ENCODE results near the gene CPNE1. TPM values are rescaled to one million over a fixed set of nuclear protein-coding genes. Genes with fewer than 3 reads are reported as not detected.

Gene CPNE1
- total RNA-seq, 1 experiment from 2014 or later = 216 TPM

GRCh38 chr20:35641743-35642142, 23.0 kb downstream of the CPNE1 start:
- H3K9me3 ChIP-seq (ENCODE audit: low read length) = no peaks in the 10 kb centered on the region
- no peak overlapping the region for H2AFZ ChIP-seq (ENCODE audit: low read length)
- H4K20me1 ChIP-seq (ENCODE audit: insufficient read depth, low read depth, low read length) = no peaks in the 10 kb centered on the region
- H3K4me2 ChIP-seq (ENCODE audit: low read depth, low read length, poor library complexity, severe bottlenecking) = no peak overlapping the region
- no peaks in the 10 kb centered on the region for H3K36me3 ChIP-seq (ENCODE audit: insufficient read depth, low read length)
- no peak overlapping the region for H3K27ac ChIP-seq (ENCODE audit: low read length)
- DNase-seq = no peak
- H3K9ac ChIP-seq (ENCODE audit: low read length) = no peak overlapping the region
- peaks cover 97% of the 10 kb centered on the region for H3K79me2 ChIP-seq (ENCODE audit: low read length)
- no peak overlapping the region for H3K4me3 ChIP-seq (ENCODE audit: low read length)
- no peaks in the 10 kb centered on the region for H3K27me3 ChIP-seq (ENCODE audit: low read length)
- H3K4me1 ChIP-seq (ENCODE audit: low read length) = no peaks in the 10 kb centered on the region
- H3K9me2 ChIP-seq (replicated peaks; ENCODE audit: insufficient read depth, low read length) = no peaks in the 10 kb centered on the region

DNA sequence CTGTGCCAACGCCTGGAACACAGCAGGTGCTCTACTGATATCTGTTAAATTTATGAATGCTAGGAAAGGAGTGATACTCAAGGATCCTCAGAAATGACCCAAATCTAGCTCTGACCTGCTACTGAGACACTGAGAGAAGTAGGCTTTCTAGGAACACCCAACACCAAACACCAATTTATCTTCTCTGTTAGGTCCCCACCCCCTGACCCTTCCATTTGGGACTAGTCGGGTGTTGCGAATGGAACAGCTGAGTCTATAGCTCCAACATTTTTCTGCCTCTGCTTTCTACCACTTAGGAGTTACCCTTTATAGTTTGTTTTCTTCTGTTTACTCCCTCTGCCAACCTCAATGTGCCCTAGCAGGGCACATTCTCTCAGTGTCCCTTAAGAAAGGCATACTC, 24.0 kb downstream of the CPNE1 start:
- H3K27ac ChIP-seq (ENCODE audit: low read length) = no peak overlapping the region
- H3K9ac ChIP-seq (ENCODE audit: low read length) = no peak overlapping the region

DNA sequence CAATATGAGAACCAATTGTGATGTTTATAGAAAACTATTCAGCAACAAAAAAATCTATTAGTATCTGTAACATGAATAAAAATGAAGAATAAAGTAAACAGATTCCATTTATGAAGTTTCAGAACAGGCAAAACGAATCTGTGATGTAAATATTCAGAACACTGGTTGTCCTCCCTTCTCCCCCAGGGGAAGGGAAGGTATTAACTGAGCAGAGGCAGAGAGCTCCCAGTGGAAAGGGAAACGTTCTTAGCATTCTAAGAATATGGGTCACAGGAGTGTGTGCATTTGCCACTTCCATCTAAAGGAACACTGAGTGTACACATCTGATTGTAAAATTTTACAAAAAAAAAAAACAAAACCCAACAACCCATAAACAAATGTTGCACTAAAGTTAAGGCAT, 25.9 kb downstream of the CPNE1 start:
- DNase-seq = no peak
- Histone ChIP-seq H3K27ac (ENCODE audit: low read length) (no peak overlapping the region), H3K27me3 (ENCODE audit: low read length) (no peaks in the 10 kb centered on the region), H3K4me3 (ENCODE audit: low read length) (no peak overlapping the region), H3K4me1 (ENCODE audit: low read length) (no peaks in the 10 kb centered on the region), H3K79me2 (ENCODE audit: low read length) (peaks cover 89% of the 10 kb centered on the region), H3K9me2 (replicated peaks; ENCODE audit: insufficient read depth, low read length) (no peaks in the 10 kb centered on the region), H2AFZ (ENCODE audit: low read length) (no peak overlapping the region), H4K20me1 (ENCODE audit: insufficient read depth, low read depth, low read length) (0 out of 2 replicates have a peak, but pooled peaks cover 5% of the 10 kb centered on the region), H3K9ac (ENCODE audit: low read length) (no peak overlapping the region), H3K9me3 (ENCODE audit: low read length) (no peaks in the 10 kb centered on the region), H3K36me3 (ENCODE audit: insufficient read depth, low read length) (no peaks in the 10 kb centered on the region), H3K4me2 (ENCODE audit: low read depth, low read length, poor library complexity, severe bottlenecking) (no peak overlapping the region)

More for the DNA sequence above, 24.0 kb downstream of the CPNE1 start:
- Histone ChIP-seq H3K9me2 (replicated peaks; ENCODE audit: insufficient read depth, low read length) (no peaks in the 10 kb centered on the region), H3K36me3 (ENCODE audit: insufficient read depth, low read length) (no peaks in the 10 kb centered on the region), H3K4me3 (ENCODE audit: low read length) (no peak overlapping the region), H3K4me1 (ENCODE audit: low read length) (no peaks in the 10 kb centered on the region), H3K79me2 (ENCODE audit: low read length) (peaks cover 98% of the 10 kb centered on the region), H3K27me3 (ENCODE audit: low read length) (no peaks in the 10 kb centered on the region), H3K4me2 (ENCODE audit: low read depth, low read length, poor library complexity, severe bottlenecking) (no peak overlapping the region), H4K20me1 (ENCODE audit: insufficient read depth, low read depth, low read length) (no peaks in the 10 kb centered on the region), H2AFZ (ENCODE audit: low read length) (no peak overlapping the region), H3K9me3 (ENCODE audit: low read length) (no peaks in the 10 kb centered on the region)
- no peak for DNase-seq

- Histone ChIP-seq H3K4me2 (ENCODE audit: low read depth, low read length, poor library complexity, severe bottlenecking) (no peak overlapping the region), H3K27me3 (ENCODE audit: low read length) (no peaks in the 10 kb centered on the region), H3K4me3 (ENCODE audit: low read length) (no peak overlapping the region), H3K9me3 (ENCODE audit: low read length) (no peaks in the 10 kb centered on the region), H3K4me1 (ENCODE audit: low read length) (no peaks in the 10 kb centered on the region), H4K20me1 (ENCODE audit: insufficient read depth, low read depth, low read length) (0 out of 2 replicates have a peak, but pooled peaks cover 5% of the 10 kb centered on the region), H3K36me3 (ENCODE audit: insufficient read depth, low read length) (no peaks in the 10 kb centered on the region), H3K9ac (ENCODE audit: low read length) (no peak overlapping the region), H3K27ac (ENCODE audit: low read length) (no peak overlapping the region), H2AFZ (ENCODE audit: low read length) (no peak overlapping the region), H3K9me2 (replicated peaks; ENCODE audit: insufficient read depth, low read length) (no peaks in the 10 kb centered on the region), H3K79me2 (ENCODE audit: low read length) (peaks cover 76% of the 10 kb centered on the region)
- DNase-seq = no peak
Observed at GRCh38 chr20:35637276-35637675, 27.4 kb downstream of the CPNE1 start.

DNA sequence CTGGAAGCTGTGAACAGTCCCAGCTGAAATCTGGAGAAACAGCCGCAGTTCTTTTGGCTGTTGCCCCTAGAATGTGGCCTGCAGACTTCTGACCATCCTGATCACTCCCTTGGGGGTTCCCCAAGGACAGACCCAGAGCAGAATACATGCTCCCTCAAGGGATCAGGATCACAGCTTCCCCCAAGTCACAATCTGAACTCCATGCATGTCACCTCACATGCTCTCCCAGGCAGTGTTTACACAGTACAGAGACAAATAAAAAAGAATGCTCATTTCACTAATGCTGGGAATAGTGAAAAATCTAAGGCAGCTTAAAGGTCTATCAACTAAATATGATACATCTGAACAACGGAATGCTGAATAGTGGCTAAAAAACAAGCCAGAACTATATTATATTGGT, 28.6 kb downstream of the CPNE1 start:
- Histone ChIP-seq H3K4me3 (ENCODE audit: low read length) (no peak overlapping the region), H3K9ac (ENCODE audit: low read length) (no peak overlapping the region), H3K9me3 (ENCODE audit: low read length) (no peaks in the 10 kb centered on the region), H3K4me2 (ENCODE audit: low read depth, low read length, poor library complexity, severe bottlenecking) (no peak overlapping the region), H3K36me3 (ENCODE audit: insufficient read depth, low read length) (no peaks in the 10 kb centered on the region), H3K27ac (ENCODE audit: low read length) (no peak overlapping the region), H3K9me2 (replicated peaks; ENCODE audit: insufficient read depth, low read length) (no peaks in the 10 kb centered on the region), H2AFZ (ENCODE audit: low read length) (no peak overlapping the region), H3K4me1 (ENCODE audit: low read length) (no peaks in the 10 kb centered on the region), H4K20me1 (ENCODE audit: insufficient read depth, low read depth, low read length) (0 out of 2 replicates have a peak, but pooled peaks cover 5% of the 10 kb centered on the region), H3K79me2 (ENCODE audit: low read length) (peaks cover 65% of the 10 kb centered on the region), H3K27me3 (ENCODE audit: low read length) (no peaks in the 10 kb centered on the region)
- DNase-seq = no peak

DNA sequence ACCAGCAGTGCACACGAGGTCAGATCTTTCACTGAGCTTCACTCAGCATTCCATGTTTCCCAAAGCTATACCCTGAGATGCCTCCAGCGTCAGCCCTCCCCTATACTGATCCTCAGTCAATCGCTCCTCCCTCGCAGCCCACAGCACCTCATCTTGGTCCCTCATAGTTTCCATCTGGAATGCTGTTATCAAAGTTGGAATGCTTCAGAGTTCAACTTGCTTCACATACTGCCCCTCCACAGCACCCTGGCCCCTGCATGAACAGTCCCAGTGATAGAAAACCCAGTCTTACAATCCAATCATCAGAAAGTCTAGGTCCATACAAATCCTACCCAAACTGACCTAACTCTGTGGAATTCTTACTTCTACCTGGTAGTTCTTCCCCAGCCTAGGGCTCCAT, 29.0 kb downstream of the CPNE1 start:
- Histone ChIP-seq H3K4me3 (ENCODE audit: low read length) (no peak overlapping the region), H3K4me1 (ENCODE audit: low read length) (no peaks in the 10 kb centered on the region), H3K9me3 (ENCODE audit: low read length) (no peaks in the 10 kb centered on the region), H3K4me2 (ENCODE audit: low read depth, low read length, poor library complexity, severe bottlenecking) (no peak overlapping the region), H2AFZ (ENCODE audit: low read length) (no peak overlapping the region), H3K79me2 (ENCODE audit: low read length) (peaks cover 60% of the 10 kb centered on the region), H3K9me2 (replicated peaks; ENCODE audit: insufficient read depth, low read length) (no peaks in the 10 kb centered on the region), H4K20me1 (ENCODE audit: insufficient read depth, low read depth, low read length) (0 out of 2 replicates have a peak, but pooled peaks cover 5% of the 10 kb centered on the region), H3K9ac (ENCODE audit: low read length) (no peak overlapping the region), H3K27ac (ENCODE audit: low read length) (no peak overlapping the region), H3K27me3 (ENCODE audit: low read length) (no peaks in the 10 kb centered on the region), H3K36me3 (ENCODE audit: insufficient read depth, low read length) (peaks cover 4% of the 10 kb centered on the region; the same call in 1 of the 2 replicates)
- DNase-seq = no peak

DNA sequence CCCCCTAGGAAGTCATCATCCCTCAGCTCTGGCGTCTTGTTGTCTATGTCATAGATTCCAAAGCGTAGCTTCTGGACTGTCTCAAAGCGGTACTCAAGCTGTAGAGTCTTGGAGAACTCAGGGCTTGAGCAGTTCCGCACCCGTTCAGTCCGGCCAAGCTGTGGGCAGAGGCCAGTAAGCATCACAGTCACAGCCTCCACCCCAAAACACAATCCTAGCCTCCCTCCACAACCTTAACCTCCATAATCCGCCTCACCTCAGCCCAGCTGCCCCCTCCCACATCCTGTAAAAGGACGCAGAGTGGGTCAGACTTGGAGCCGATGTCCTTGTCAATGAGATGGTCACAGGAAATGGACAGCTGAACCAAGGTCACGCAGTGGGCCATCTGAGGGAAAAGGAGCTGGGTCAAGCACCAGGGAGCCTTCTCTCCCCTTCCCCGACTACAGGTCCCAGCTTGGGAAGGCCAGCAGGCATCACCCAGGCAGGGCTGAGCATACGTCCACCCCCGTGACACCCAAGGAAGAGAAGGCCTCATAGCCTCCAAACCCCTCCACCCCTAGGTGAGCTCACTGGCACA, 32.1 kb downstream of the CPNE1 start:
- Histone ChIP-seq H3K4me3 (ENCODE audit: low read length) (no peak overlapping the region), H4K20me1 (ENCODE audit: insufficient read depth, low read depth, low read length) (0 out of 2 replicates have a peak, but pooled peaks cover 5% of the 10 kb centered on the region)

GRCh38 chr20:35630636-35631035, 34.1 kb downstream of the CPNE1 start:
- Histone ChIP-seq H3K27me3 (ENCODE audit: low read length) (no peaks in the 10 kb centered on the region), H3K9me3 (ENCODE audit: low read length) (no peaks in the 10 kb centered on the region), H4K20me1 (ENCODE audit: insufficient read depth, low read depth, low read length) (0 out of 2 replicates have a peak, but pooled peaks cover 5% of the 10 kb centered on the region), H3K4me3 (ENCODE audit: low read length) (no peak overlapping the region), H3K79me2 (ENCODE audit: low read length) (peaks cover 10% of the 10 kb centered on the region), H3K9me2 (replicated peaks; ENCODE audit: insufficient read depth, low read length) (no peaks in the 10 kb centered on the region), H2AFZ (ENCODE audit: low read length) (no peak overlapping the region), H3K4me2 (ENCODE audit: low read depth, low read length, poor library complexity, severe bottlenecking) (no peak overlapping the region), H3K36me3 (ENCODE audit: insufficient read depth, low read length) (peaks cover 33% of the 10 kb centered on the region), H3K4me1 (ENCODE audit: low read length) (no peaks in the 10 kb centered on the region), H3K9ac (ENCODE audit: low read length) (no peak overlapping the region), H3K27ac (ENCODE audit: low read length) (no peak overlapping the region)
- no peak for DNase-seq

More for the DNA sequence above, 32.1 kb downstream of the CPNE1 start:
- H3K4me1 ChIP-seq (ENCODE audit: low read length) = no peaks in the 10 kb centered on the region
- H3K9me3 ChIP-seq (ENCODE audit: low read length) = no peaks in the 10 kb centered on the region
- H3K9ac ChIP-seq (ENCODE audit: low read length) = no peak overlapping the region
- no peak overlapping the region for H3K4me2 ChIP-seq (ENCODE audit: low read depth, low read length, poor library complexity, severe bottlenecking)
- no peak for DNase-seq
- H3K27ac ChIP-seq (ENCODE audit: low read length) = no peak overlapping the region
- H2AFZ ChIP-seq (ENCODE audit: low read length) = no peak overlapping the region
- no peaks in the 10 kb centered on the region for H3K27me3 ChIP-seq (ENCODE audit: low read length)
- H3K36me3 ChIP-seq (ENCODE audit: insufficient read depth, low read length) = peaks cover 19% of the 10 kb centered on the region
- peaks cover 30% of the 10 kb centered on the region for H3K79me2 ChIP-seq (ENCODE audit: low read length)
- no peaks in the 10 kb centered on the region for H3K9me2 ChIP-seq (replicated peaks; ENCODE audit: insufficient read depth, low read length)
